Esophagus muscularis mucosa (tissue), 4 donors: ENCODE results near the gene COPZ1. TPM values are rescaled to one million over a fixed set of nuclear protein-coding genes. Genes with fewer than 3 reads are reported as not detected.
A peak's percentile ranks its signal among the peaks of the same experiment; 100 is the strongest.
"Not testable (repeated sequence)": the region's sequence is repeated elsewhere in the genome, so short reads cannot be mapped to it uniquely, and the experiment has no call there.

Source experiments
- DNase-seq: peaks from one replicate; pipeline ENCODE4 v3.0.0-alpha.2; 2017; ENCODE audit errors: extremely low spot score
- H3K27ac ChIP-seq, 4 donors: fragments of 200-600 bp; sonication (generic); replicated peaks in 1 of 4; 1 replicate in 3 of 4; 2 replicates in 1 of 4; pipeline ENCODE4 v1.5.1; 2016 to 2019; ENCODE audit warnings: mild to moderate bottlenecking in 1 of 4
- H3K27me3 ChIP-seq, 4 donors: fragments of 200-600 bp; sonication (generic); one replicate each; pipeline versions ENCODE4 v1.5.1 to v1.6.0; 2016 to 2019
- H3K36me3 ChIP-seq, 4 donors: fragments of 200-600 bp; sonication (generic); one replicate each; pipeline ENCODE4 v1.5.1; 2016 to 2019
- H3K4me1 ChIP-seq, 4 donors: fragments of 200-600 bp; sonication (generic); one replicate each; pipeline ENCODE4 v1.5.1; 2016 to 2019
- H3K4me3 ChIP-seq, 4 donors: fragments of 200-600 bp; sonication (generic); 1 replicate in 2 of 4; 2 replicates in 2 of 4; pipeline ENCODE4 v1.5.1; 2016 to 2019; ENCODE audit warnings: mild to moderate bottlenecking in 4 of 4, moderate library complexity in 1 of 4
- H3K9me3 ChIP-seq, 4 donors: fragments of 200-600 bp; sonication (generic); 1 replicate in 3 of 4; 2 replicates in 1 of 4; pipeline ENCODE4 v1.5.1; 2016 to 2019
- EP300 ChIP-seq: sonication (generic); formaldehyde crosslinking; IDR thresholded peaks from one replicate; pipeline ENCODE4 v1.6.1; 2017; ENCODE audit warnings: antibody characterized with exemption
- POLR2A ChIP-seq: fragments of 450-650 bp; IDR thresholded peaks from one replicate; pipeline ENCODE4 v1.6.1; 2017; ENCODE audit warnings: antibody characterized with exemption, moderate library complexity, mild to moderate bottlenecking, low read depth
- POLR2AphosphoS5 ChIP-seq, 2 donors: sonication (generic); formaldehyde crosslinking; IDR thresholded peaks; one replicate each; pipeline ENCODE4 v1.6.1; 2017; ENCODE audit warnings: antibody characterized with exemption in 2 of 2
- WGBS: methylation state at CpG from one replicate; pipeline ENCODE4 v1.1.5; 2018; 5-methylcytosine and 5-hydroxymethylcytosine counted together
- intact Hi-C: fragments of 100-400 bp; cut with DNase I; formaldehyde crosslinking; loops from one replicate; pipeline ENCODE4 v1.15.1; 2023
- total RNA-seq, 4 donors: library from RNA; depleted of rRNA; stranded (reverse); fragments of >200 nt; gene quantifications; one replicate each; pipeline versions ENCODE4 v1.1.0 to v1.2.1, GENCODE V29; 2016
- TF ChIP-seq, protein P1 (sequence below), 3 experiments: fragments of 200-600 bp in 2 of 3; fragments of 450-650 bp in 1 of 3; sonication (generic) in 2 of 3; IDR thresholded peaks; one replicate each; pipeline ENCODE4 v1.5.1; 2017 to 2019; ENCODE audit warnings: antibody characterized with exemption in 3 of 3, mild to moderate bottlenecking in 2 of 3, moderate library complexity in 1 of 3

Gene COPZ1
- total RNA-seq, 4 donors from 2014 or later, result 41.1 to 61.9 (median 48.5) TPM

DNA sequence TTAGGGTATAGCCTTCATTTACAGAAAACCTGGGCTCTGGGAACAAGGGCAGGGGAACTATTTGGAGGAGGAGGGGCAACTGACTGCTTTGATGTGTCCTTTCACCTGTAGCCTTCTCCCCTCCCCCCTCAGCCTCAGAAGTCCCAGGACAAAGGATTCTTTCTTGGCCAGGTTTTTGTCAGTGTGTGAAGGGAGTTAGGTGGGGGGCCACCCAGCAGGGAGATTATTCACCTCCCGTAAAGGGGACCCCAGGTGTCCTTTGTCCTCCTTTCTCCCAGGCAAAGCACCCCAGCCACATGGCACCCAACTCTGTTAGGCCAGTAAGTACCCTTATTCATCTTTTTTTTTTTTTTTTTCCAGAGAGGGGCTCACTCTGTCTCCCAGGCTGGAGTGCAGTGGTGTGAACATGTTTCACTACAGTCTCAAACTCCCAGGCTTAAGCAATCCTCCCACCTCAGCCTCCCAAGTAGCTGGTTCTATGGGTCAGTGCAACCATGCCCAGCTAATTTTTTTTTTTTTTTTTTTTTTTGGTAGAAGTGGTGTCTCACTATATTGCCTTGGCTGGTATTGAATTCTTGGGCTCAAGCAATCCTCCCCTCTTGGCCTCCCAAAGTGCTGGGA, 23.4 kb upstream of the COPZ1 start:
- no peak for DNase-seq
- H3K27me3 ChIP-seq, result peaks cover 0 to 56% (median 10%) of the 10 kb centered on the region in 4 donors
- WGBS, result 76% methylated on average over 1 of the region's 1 CpG
- TF ChIP-seq POLR2A, result no peak
- TF ChIP-seq POLR2AphosphoS5 (IDR thresholded peaks at IDR 0.05), result no peak
- TF ChIP-seq, protein P1, sequence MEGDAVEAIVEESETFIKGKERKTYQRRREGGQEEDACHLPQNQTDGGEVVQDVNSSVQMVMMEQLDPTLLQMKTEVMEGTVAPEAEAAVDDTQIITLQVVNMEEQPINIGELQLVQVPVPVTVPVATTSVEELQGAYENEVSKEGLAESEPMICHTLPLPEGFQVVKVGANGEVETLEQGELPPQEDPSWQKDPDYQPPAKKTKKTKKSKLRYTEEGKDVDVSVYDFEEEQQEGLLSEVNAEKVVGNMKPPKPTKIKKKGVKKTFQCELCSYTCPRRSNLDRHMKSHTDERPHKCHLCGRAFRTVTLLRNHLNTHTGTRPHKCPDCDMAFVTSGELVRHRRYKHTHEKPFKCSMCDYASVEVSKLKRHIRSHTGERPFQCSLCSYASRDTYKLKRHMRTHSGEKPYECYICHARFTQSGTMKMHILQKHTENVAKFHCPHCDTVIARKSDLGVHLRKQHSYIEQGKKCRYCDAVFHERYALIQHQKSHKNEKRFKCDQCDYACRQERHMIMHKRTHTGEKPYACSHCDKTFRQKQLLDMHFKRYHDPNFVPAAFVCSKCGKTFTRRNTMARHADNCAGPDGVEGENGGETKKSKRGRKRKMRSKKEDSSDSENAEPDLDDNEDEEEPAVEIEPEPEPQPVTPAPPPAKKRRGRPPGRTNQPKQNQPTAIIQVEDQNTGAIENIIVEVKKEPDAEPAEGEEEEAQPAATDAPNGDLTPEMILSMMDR (IDR thresholded peaks at IDR 0.05), result no peak
- no peak for TF ChIP-seq EP300
- no peak overlapping the region for H3K27ac ChIP-seq
- H3K9me3 ChIP-seq, result no peaks in the 10 kb centered on the region
- H3K36me3 ChIP-seq, result no peaks in the 10 kb centered on the region
- H3K4me3 ChIP-seq, result peak overlapping the region in 1 of 4 donors; percentile 31
- peaks cover 8 to 20% (median 15%) of the 10 kb centered on the region in 4 donors for H3K4me1 ChIP-seq
- intact Hi-C loops, result no loop called here

DNA sequence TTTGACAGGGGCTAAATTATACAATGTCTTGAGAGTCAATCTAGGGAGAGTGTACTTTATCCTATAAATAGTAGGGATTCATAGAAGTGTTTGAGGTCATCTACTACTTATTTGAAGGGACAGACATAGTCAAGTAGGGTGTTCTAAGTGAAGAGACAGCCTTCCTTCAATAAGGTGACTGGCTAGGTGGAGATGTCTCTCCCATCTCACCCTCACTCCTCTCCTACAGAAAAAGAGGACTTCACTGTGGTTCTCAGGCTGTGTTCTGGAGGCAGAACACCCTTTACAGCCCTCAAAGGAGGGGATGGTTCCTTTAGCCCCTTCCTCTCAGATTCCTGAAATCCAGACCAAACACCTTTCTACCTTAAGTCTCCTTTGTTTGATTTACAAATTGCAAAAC, 21.3 kb upstream of the COPZ1 start:
- H3K36me3 ChIP-seq, result no peaks in the 10 kb centered on the region
- TF ChIP-seq EP300 (no peak), POLR2AphosphoS5 (IDR thresholded peaks at IDR 0.05) (no peak), POLR2A (no peak)
- DNase-seq, result no peak
- H3K4me1 ChIP-seq, result peaks cover 8 to 20% (median 15%) of the 10 kb centered on the region in 4 donors
- intact Hi-C loops, result no loop called here
- no peak overlapping the region for H3K27ac ChIP-seq
- H3K9me3 ChIP-seq, result no peaks in the 10 kb centered on the region
- peaks cover 0 to 38% (median 10%) of the 10 kb centered on the region in 4 donors for H3K27me3 ChIP-seq
- H3K4me3 ChIP-seq, result no peak overlapping the region

DNA sequence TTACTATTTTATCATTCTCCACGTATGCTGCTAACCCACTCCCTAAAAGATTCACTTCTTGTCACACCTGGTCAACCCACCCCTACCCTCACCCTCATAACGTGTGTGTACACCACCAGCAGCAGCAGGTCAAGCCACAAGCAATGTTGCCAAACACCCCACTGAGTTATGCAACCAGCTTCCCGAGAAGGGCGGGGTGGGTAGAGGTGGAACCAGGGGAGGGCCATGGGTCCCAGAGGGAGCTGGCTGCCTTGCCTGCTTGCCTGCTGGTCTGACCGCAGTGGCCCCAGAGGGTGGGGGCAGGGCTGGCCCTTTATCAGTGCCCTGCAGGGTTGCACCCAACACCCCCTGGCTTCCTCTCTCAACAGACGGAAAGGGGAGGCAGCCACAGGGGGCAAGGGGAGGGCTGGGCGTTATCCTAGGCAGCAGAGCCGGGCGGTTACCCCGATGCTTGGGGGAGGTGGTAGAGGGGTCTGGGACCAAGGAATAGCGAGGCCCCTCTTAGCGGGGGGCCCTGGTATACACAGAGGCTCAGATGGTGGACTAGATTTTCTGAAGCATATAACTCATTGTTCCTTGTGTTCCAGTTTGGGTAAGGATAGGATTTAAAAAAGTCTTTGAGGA, 20.6 kb upstream of the COPZ1 start:
- TF ChIP-seq, protein P1 (IDR thresholded peaks at IDR 0.05), result no peak
- TF ChIP-seq POLR2AphosphoS5 (IDR thresholded peaks at IDR 0.05) (no peak), EP300 (no peak), POLR2A (no peak)
- intact Hi-C loops, result no loop called here

DNA sequence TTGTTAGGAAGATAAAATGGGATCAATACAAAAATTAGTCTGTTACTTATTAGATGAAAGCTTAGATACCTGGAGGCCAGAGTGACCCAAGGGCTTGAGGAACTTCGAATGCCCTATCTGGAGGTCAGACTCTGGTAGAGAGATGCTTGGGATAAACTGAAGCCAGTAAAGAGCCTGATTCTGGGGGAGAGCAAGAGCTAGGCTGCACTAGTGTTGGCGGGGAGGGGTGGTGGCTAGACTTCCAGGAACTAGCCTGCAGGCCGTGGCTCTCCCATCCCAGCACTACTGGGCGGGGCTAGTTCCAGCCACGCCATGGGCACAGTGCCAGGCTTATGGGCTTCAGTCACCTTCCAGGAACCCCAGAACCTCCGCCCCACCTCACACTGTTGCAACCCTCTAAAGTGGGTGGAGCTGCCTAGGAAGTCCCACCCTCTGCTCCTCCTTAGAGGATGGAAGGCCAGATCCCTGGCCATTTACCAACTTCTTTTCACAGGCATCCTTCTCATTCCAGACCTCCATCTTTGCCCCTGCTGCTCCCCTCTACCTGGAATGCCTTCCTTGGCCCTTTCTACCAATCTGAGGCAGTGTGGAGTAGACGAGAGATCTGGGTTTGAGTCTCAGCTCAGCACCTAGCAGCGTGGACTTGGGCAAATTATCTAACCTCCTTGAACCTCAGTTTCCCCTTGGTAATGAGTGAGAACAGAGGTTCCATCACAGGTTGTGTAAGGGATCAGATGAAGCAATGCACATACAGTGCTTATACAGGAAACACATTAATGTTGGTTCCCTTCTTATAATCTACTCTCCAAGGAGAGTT, 17.8 kb upstream of the COPZ1 start:
- H3K4me1 ChIP-seq, result peaks cover 5 to 8% (median 5%) of the 10 kb centered on the region in 4 donors
- TF ChIP-seq POLR2AphosphoS5 (IDR thresholded peaks at IDR 0.05) (no peak), EP300 (no peak), POLR2A (no peak)
- TF ChIP-seq, protein P1 (IDR thresholded peaks at IDR 0.05), result no peak
- DNase-seq, result no peak
- H3K4me3 ChIP-seq, result no peak overlapping the region
- intact Hi-C loops, result no loop called here
- H3K27ac ChIP-seq, result no peak overlapping the region
- no peaks in the 10 kb centered on the region for H3K36me3 ChIP-seq
- 61% methylated on average over 8 of the region's 8 CpGs for WGBS
- H3K9me3 ChIP-seq, result no peaks in the 10 kb centered on the region
- H3K27me3 ChIP-seq, result peaks cover 0 to 11% (median 0%) of the 10 kb centered on the region in 4 donors

More for the DNA sequence above, 20.6 kb upstream of the COPZ1 start:
- H3K9me3 ChIP-seq, result no peaks in the 10 kb centered on the region
- no peak overlapping the region for H3K27ac ChIP-seq
- no peaks in the 10 kb centered on the region for H3K36me3 ChIP-seq
- peaks cover 0 to 33% (median 9%) of the 10 kb centered on the region in 4 donors for H3K27me3 ChIP-seq
- H3K4me1 ChIP-seq, result peaks cover 8 to 20% (median 15%) of the 10 kb centered on the region in 4 donors
- peak; percentile 93 for DNase-seq
- H3K4me3 ChIP-seq, result no peak overlapping the region
- WGBS, result 16% methylated on average over 7 of the region's 12 CpGs

DNA sequence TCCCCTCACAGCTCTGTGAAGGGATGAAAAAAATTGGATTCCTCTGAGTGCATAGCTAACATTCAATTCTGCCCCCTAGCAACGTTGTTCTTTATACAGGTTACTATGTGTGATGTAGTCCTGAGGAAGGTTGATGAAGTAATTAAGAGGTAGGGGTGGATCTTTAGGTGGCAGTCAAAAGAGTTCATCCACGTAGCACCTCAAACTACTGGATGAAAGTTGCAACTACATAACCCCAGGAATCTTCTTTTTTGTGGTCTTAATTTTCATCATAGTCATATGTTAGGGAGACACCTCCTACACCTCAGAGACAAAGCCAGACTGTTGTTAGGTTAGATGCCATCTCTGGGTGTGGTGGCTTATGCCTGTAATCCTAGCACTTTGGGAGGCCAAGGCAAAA, 13.9 kb upstream of the COPZ1 start:
- Histone ChIP-seq H3K4me1 (no peaks in the 10 kb centered on the region), H3K4me3 (no peak overlapping the region), H3K9me3 (no peaks in the 10 kb centered on the region), H3K27me3 (peaks cover 0 to 3% (median 0%) of the 10 kb centered on the region in 4 donors), H3K36me3 (no peaks in the 10 kb centered on the region), H3K27ac (no peak overlapping the region)
- intact Hi-C loops, result no loop called here
- no peak for DNase-seq
- WGBS, result 68% methylated on average over 2 of the region's 2 CpGs
- TF ChIP-seq, protein P1 (IDR thresholded peaks at IDR 0.05), result no peak
- no peak for TF ChIP-seq POLR2A
- TF ChIP-seq POLR2AphosphoS5 (IDR thresholded peaks at IDR 0.05), result no peak
- TF ChIP-seq EP300, result no peak

DNA sequence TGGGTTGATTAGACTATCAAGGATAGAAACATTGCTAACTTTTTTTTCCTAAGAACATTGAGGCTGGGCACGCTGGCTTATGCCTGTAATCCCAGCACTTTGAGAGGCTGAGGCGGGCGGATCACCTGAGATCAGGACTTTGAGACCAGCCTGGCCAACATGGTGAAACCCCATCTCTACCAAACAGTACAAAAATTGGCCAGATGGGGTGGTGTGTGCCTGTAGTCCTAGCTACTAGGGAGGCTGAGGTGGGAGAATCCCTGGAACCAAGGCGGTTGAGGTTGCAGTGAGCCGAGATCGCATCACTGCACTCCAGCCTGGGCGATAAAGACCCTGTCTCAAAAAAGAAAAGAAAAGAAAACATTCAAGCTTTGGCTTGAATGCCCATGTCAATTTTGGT, 12.6 kb upstream of the COPZ1 start:
- H3K36me3 ChIP-seq, H3K27ac ChIP-seq, H3K27me3 ChIP-seq, intact Hi-C loops, H3K4me1 ChIP-seq, H3K9me3 ChIP-seq, DNase-seq, H3K4me3 ChIP-seq: not testable (repeated sequence)
- 85% methylated on average over 7 of the region's 7 CpGs for WGBS
